Measurements from ENCODE around the gene ERAL1. TPM values are rescaled to one million over a fixed set of nuclear protein-coding genes. Genes with fewer than 3 reads are reported as not detected.
A peak's percentile ranks its signal among the peaks of the same experiment; 100 is the strongest.
"Not testable (repeated sequence)": the region's sequence is repeated elsewhere in the genome, so short reads cannot be mapped to it uniquely, and the experiment has no call there.

Gene ERAL1
- polyA plus RNA-seq, 1 donor (not counting 4 experiments of a cell fraction or from before 2014, with no cell fraction given), result 46.5 TPM

DNA sequence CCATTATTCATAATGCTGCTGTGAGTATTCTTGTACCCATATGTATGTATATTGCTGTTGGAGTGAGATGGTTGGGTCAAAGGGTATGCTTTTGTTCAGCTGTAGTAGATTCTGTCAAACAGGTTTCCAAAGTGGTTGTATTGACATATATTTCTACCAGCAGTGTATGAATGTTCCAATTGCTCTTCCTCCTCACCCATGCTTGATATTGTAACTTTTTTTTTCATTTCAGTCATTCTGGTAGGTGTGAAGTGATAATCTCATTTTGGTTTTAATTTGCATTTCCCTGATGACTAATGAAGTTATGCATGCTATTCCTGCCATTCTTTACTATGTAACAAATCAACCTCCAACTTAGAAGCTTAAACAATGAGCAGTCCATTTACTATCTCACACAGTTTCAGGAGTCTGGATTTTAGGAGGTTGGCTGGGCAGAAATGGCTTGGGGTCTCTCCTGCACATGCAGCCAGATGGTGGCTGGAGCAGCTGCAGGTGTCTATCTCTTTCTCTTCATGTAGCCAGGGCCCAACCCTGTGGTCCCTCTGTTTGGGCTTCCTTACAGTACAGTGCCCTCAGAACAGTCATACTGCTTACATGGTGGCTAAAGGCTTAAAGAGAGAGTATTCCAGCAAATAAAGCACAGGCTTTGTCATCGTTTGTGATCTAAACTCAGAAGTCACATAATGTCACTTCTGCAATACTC is 21.2 kb downstream of the ERAL1 start:
- no peak overlapping the region for H3K4me3 ChIP-seq (ENCODE audit: control insufficient read depth in 2 of 3, extremely low read depth in 1 of 3, insufficient read depth in 2 of 3, low read depth in 1 of 3, low read length in 3 of 3)
- H3K4me2 ChIP-seq (ENCODE audit: control insufficient read depth, extremely low read depth, insufficient read depth, low read depth, low read length), result no peak overlapping the region
- H3K9me3 ChIP-seq (ENCODE audit: control insufficient read depth, low read depth, low read length), result no peaks in the 10 kb centered on the region
- H3K9me1 ChIP-seq (ENCODE audit: control insufficient read depth, extremely low read depth, insufficient read depth, low read length), result no peaks in the 10 kb centered on the region
- H3K36me3 ChIP-seq (ENCODE audit: control insufficient read depth in 2 of 2, extremely low read depth in 1 of 2, insufficient read depth in 2 of 2, low read length in 2 of 2), result peaks cover 9 to 13% of the 10 kb centered on the region in 2 experiments
- FAIRE-seq (peak; percentile 17), DNase-seq (ENCODE audit: low read depth, low spot score) (no peak)
- H3K9ac ChIP-seq (ENCODE audit: control insufficient read depth, extremely low read depth, insufficient read depth, low read length), result no peak overlapping the region
- H3K79me2 ChIP-seq (ENCODE audit: control insufficient read depth, insufficient read depth, low read length), result no peaks in the 10 kb centered on the region
- no peaks in the 10 kb centered on the region for H3K27me3 ChIP-seq (ENCODE audit: control insufficient read depth, extremely low read depth, insufficient read depth, low read length)
- no peak overlapping the region for H2AFZ ChIP-seq (ENCODE audit: control insufficient read depth, low read length)
- TF ChIP-seq CTCF (optimal IDR thresholded peaks at IDR 0.05 in 1 of 3, IDR thresholded peaks at IDR 0.05 in 1 of 3, conservative IDR thresholded peaks at IDR 0.05 in 1 of 3; ENCODE audit: extremely low read depth in 1 of 3, insufficient read depth in 2 of 3, low read length in 3 of 3) (no peak), EZH2 (IDR thresholded peaks at IDR 0.05; ENCODE audit: low read length) (no peak)
- no peaks in the 10 kb centered on the region for H4K20me1 ChIP-seq (ENCODE audit: control insufficient read depth, extremely low read depth, insufficient read depth, low read length)
- dilution Hi-C loops (cut with MboI; ENCODE audit: extremely low pct_ligation_motif_present, low sequenced_read_pairs), result no loop called here
- peaks cover 39% of the 10 kb centered on the region for H3K4me1 ChIP-seq (ENCODE audit: control insufficient read depth, extremely low read depth, insufficient read depth, low read length)
- H3K27ac ChIP-seq (ENCODE audit: control insufficient read depth, insufficient read depth, low read length), result no peak overlapping the region

- H3K9me3 ChIP-seq (ENCODE audit: control insufficient read depth, low read depth, low read length); H2AFZ ChIP-seq (ENCODE audit: control insufficient read depth, low read length); H3K27ac ChIP-seq (ENCODE audit: control insufficient read depth, insufficient read depth, low read length); H3K27me3 ChIP-seq (ENCODE audit: control insufficient read depth, extremely low read depth, insufficient read depth, low read length); H3K4me3 ChIP-seq (ENCODE audit: control insufficient read depth in 2 of 3, extremely low read depth in 1 of 3, insufficient read depth in 2 of 3, low read depth in 1 of 3, low read length in 3 of 3); H3K4me2 ChIP-seq (ENCODE audit: control insufficient read depth, extremely low read depth, insufficient read depth, low read depth, low read length); FAIRE-seq; DNase-seq (ENCODE audit: low read depth, low spot score); H3K9ac ChIP-seq (ENCODE audit: control insufficient read depth, extremely low read depth, insufficient read depth, low read length); H3K9me1 ChIP-seq (ENCODE audit: control insufficient read depth, extremely low read depth, insufficient read depth, low read length); H3K79me2 ChIP-seq (ENCODE audit: control insufficient read depth, insufficient read depth, low read length); H4K20me1 ChIP-seq (ENCODE audit: control insufficient read depth, extremely low read depth, insufficient read depth, low read length); dilution Hi-C loops (cut with MboI; ENCODE audit: extremely low pct_ligation_motif_present, low sequenced_read_pairs): not testable (repeated sequence)
- Histone ChIP-seq H3K4me1 (ENCODE audit: control insufficient read depth, extremely low read depth, insufficient read depth, low read length) (peaks cover 41% of the 10 kb centered on the region), H3K36me3 (ENCODE audit: control insufficient read depth in 2 of 2, extremely low read depth in 1 of 2, insufficient read depth in 2 of 2, low read length in 2 of 2) (peaks cover 21 to 26% of the 10 kb centered on the region in 2 experiments)
Measured at GRCh38 chr17:28877150-28877711, 22.4 kb downstream of the ERAL1 start.

All from keratinocyte (primary cell).